Endothelial cell of umbilical vein (primary cell): ENCODE results near the gene ATP6V1E1. TPM values are rescaled to one million over a fixed set of nuclear protein-coding genes. Genes with fewer than 3 reads are reported as not detected.
"Not testable (repeated sequence)": the region's sequence is repeated elsewhere in the genome, so short reads cannot be mapped to it uniquely, and the experiment has no call there.

Experiments used
- BruUV-seq: library from RNA; stranded (reverse); fragments of 400-500 nt; replicated peaks from 2 replicates; lab custom pipeline; 2021; lab: Mats Ljungman, UMichigan
- CTCF ChIA-PET: fragments of 300-600, 350-600 bp; sonication (Branson Sonifier 250); formaldehyde crosslinking; loops from one replicate; lab custom pipeline; 2021; ENCODE audit warnings: antibody characterized with exemption, inconsistent platforms; lab: Charles Lee
- POLR2A ChIA-PET: fragments of 300-600, 350-600 bp; sonication (Branson Sonifier 250); formaldehyde crosslinking; loops from one replicate; lab custom pipeline; 2021; ENCODE audit warnings: antibody characterized with exemption, inconsistent platforms; lab: Charles Lee
- DNase-seq: peaks from one replicate; pipeline ENCODE4 v3.0.0-alpha.2; 2011; ENCODE audit warnings: low read depth, low spot score
- FAIRE-seq: peaks from 2 replicates; lab custom pipeline; 2011; peaks lifted over from hg19 to GRCh38; lab: Jason Lieb, UNC
- H2AFZ ChIP-seq: 2 replicates; pipeline ENCODE4 v1.6.0; 2012; ENCODE audit warnings: low read depth, low read length, control low read depth, inconsistent platforms
- H3K27ac ChIP-seq: 2 replicates; pipeline ENCODE4 v1.5.1; 2011; ENCODE audit warnings: low read depth, mild to moderate bottlenecking, control low read depth, low read length, moderate library complexity; ENCODE audit not compliant: insufficient read depth
- H3K27me3 ChIP-seq, 2 experiments: 2 replicates each; pipeline versions ENCODE4 v1.6.0 to v1.6.1; 2011; ENCODE audit warnings: low read length in 2 of 2, mixed read lengths in 1 of 2; ENCODE audit not compliant: control insufficient read depth in 2 of 2, insufficient read depth in 2 of 2
- H3K36me3 ChIP-seq, 2 experiments: 2 replicates in 1 of 2; 3 replicates in 1 of 2; pipeline ENCODE4 v1.5.1; 2011; ENCODE audit warnings: low read length in 2 of 2, mild to moderate bottlenecking in 1 of 2, moderate library complexity in 1 of 2; ENCODE audit not compliant: control insufficient read depth in 2 of 2, insufficient read depth in 2 of 2; ENCODE audit errors: extremely low read depth in 1 of 2
- H3K4me1 ChIP-seq: 3 replicates; pipeline ENCODE4 v1.5.1; 2011; ENCODE audit warnings: mild to moderate bottlenecking, low read length; ENCODE audit not compliant: control insufficient read depth, insufficient read depth; ENCODE audit errors: extremely low read depth
- H3K4me2 ChIP-seq: 2 replicates; pipeline ENCODE4 v1.6.1; 2011; ENCODE audit warnings: low read length, control low read depth, mixed read lengths; ENCODE audit not compliant: insufficient read depth
- H3K4me3 ChIP-seq, 3 experiments: fragments of 200-600 bp in 1 of 3; sonication (generic), shearing (Covaris generic) in 1 of 3; replicated peaks in 1 of 3; 2 replicates each; pipeline ENCODE4 v1.5.1; 2011 to 2016; ENCODE audit warnings: control low read depth in 3 of 3, low read length in 3 of 3, mild to moderate bottlenecking in 2 of 3, inconsistent platforms in 1 of 3, low read depth in 1 of 3, moderate library complexity in 1 of 3; ENCODE audit not compliant: insufficient read depth in 1 of 3
- H3K79me2 ChIP-seq: 2 replicates; pipeline ENCODE4 v1.6.0; 2012; ENCODE audit warnings: low read length, inconsistent platforms; ENCODE audit not compliant: control insufficient read depth, insufficient read depth
- H3K9ac ChIP-seq: replicated peaks from 2 replicates; pipeline ENCODE3; 2011; ENCODE audit warnings: low read length, control low read depth; ENCODE audit not compliant: insufficient read depth; ENCODE audit errors: extremely low read depth
- H3K9me1 ChIP-seq: replicated peaks from 3 replicates; pipeline ENCODE4 v1.6.0; 2011; ENCODE audit warnings: mild to moderate bottlenecking, low read length; ENCODE audit not compliant: control insufficient read depth, insufficient read depth; ENCODE audit errors: extremely low read depth
- H3K9me3 ChIP-seq: replicated peaks from 2 replicates; pipeline ENCODE4 v1.5.1; 2012; ENCODE audit warnings: low read length, inconsistent platforms; ENCODE audit not compliant: control insufficient read depth, insufficient read depth
- H4K20me1 ChIP-seq: replicated peaks from 2 replicates; pipeline ENCODE3; 2011; ENCODE audit warnings: mild to moderate bottlenecking, low read length; ENCODE audit not compliant: control insufficient read depth, insufficient read depth; ENCODE audit errors: extremely low read depth
- FOS ChIP-seq: IDR thresholded peaks from 2 replicates; pipeline ENCODE4 v1.6.1; 2011; ENCODE audit warnings: mild to moderate bottlenecking, low read length, moderate library complexity, borderline replicate concordance; ENCODE audit not compliant: insufficient read depth
- GATA2 ChIP-seq: IDR thresholded peaks from 2 replicates; pipeline ENCODE4 v1.7.0; 2011; ENCODE audit warnings: low read depth, mild to moderate bottlenecking, moderate library complexity, mixed read lengths, low read length; ENCODE audit not compliant: insufficient read length, insufficient read depth
- MAX ChIP-seq: IDR thresholded peaks from 2 replicates; pipeline ENCODE4 v1.6.1; 2011; ENCODE audit not compliant: insufficient read depth, insufficient read length
- POLR2AphosphoS5 ChIP-seq: IDR thresholded peaks from 2 replicates; pipeline ENCODE4 v1.6.1; 2012; ENCODE audit warnings: low read depth, mild to moderate bottlenecking, control low read depth, low read length, moderate library complexity; ENCODE audit not compliant: insufficient read depth
- dilution Hi-C: fragments of 300-500 bp; cut with MboI; formaldehyde crosslinking; loops from one replicate; pipeline ENCODE4 v1.15.0; 2019; ENCODE audit warnings: low sequenced_read_pairs; ENCODE audit not compliant: extremely low pct_ligation_motif_present
- intact Hi-C: fragments of 100-400 bp; cut with micrococcal nuclease; formaldehyde crosslinking; loops from one replicate; pipeline ENCODE4 v1.10.0; 2022
- polyA plus RNA-seq, 4 experiments: library from polyadenylated mRNA; depleted of rRNA in 3 of 4; stranded (reverse) in 3 of 4; unstranded in 1 of 4; fragments of >200 nt; gene quantifications; 2 replicates each; pipeline versions ENCODE4 v1.2.1 to v1.2.3, GENCODE V29; 2011 to 2012; ENCODE audit warnings: missing spikeins in 1 of 4
- total RNA-seq: library from RNA; stranded (reverse); gene quantifications from 2 replicates; pipeline ENCODE4 v1.2.3, GENCODE V29; 2021

Gene ATP6V1E1
- total and polyA plus RNA-seq, 2 donors (not counting 3 experiments of a cell fraction or from before 2014, with no cell fraction given): 95.2 to 113 TPM

GRCh38 chr22:17672417-17672991 lies 44.0 kb upstream of the ATP6V1E1 start:
- ChIA-PET POLR2A (interaction anchor here (0.6 kb wide), 1 partner anchor 13 kb away, joined by 6 read pairs; no protein-coding TSS in a partner anchor), CTCF (interaction anchor here (0.7 to 1.5 kb wide), 2 partner anchors 13 to 114 kb away, joined by 3 read pairs; no protein-coding TSS in a partner anchor)
- no peak for TF ChIP-seq POLR2AphosphoS5
- no peak for TF ChIP-seq GATA2
- TF ChIP-seq FOS: no peak
- TF ChIP-seq MAX: no peak
- no TSS peak for BruUV-seq
- no peak overlapping the region for H3K27ac ChIP-seq
- H3K4me2 ChIP-seq: no peak overlapping the region
- no peaks in the 10 kb centered on the region for H3K4me1 ChIP-seq
- H3K9me1 ChIP-seq: no peaks in the 10 kb centered on the region
- no peak overlapping the region for H3K9ac ChIP-seq
- intact Hi-C loops: no loop called here
- H3K36me3 ChIP-seq: no peaks in the 10 kb centered on the region
- no peak for FAIRE-seq
- H2AFZ ChIP-seq: no peak overlapping the region
- dilution Hi-C loops: no loop called here
- H4K20me1 ChIP-seq: peaks cover 2% of the 10 kb centered on the region
- no peaks in the 10 kb centered on the region for H3K9me3 ChIP-seq
- H3K27me3 ChIP-seq: no peaks in the 10 kb centered on the region
- H3K79me2 ChIP-seq: no peaks in the 10 kb centered on the region
- no peak overlapping the region for H3K4me3 ChIP-seq
- DNase-seq: no peak

GRCh38 chr22:17671521-17672092 lies 43.1 kb upstream of the ATP6V1E1 start:
- BruUV-seq, H3K27ac ChIP-seq, H3K79me2 ChIP-seq, H4K20me1 ChIP-seq, H3K4me1 ChIP-seq, H3K4me2 ChIP-seq, H2AFZ ChIP-seq, DNase-seq, H3K9me1 ChIP-seq, FAIRE-seq, H3K9me3 ChIP-seq, POLR2A ChIA-PET, intact Hi-C loops, H3K36me3 ChIP-seq, H3K9ac ChIP-seq, H3K4me3 ChIP-seq, dilution Hi-C loops, H3K27me3 ChIP-seq: not testable (repeated sequence)
- CTCF ChIA-PET: interaction anchor here (1.5 kb wide), 1 partner anchor 113 kb away, joined by 3 read pairs; no protein-coding TSS in a partner anchor
